HCT116 (cell line): Measurements from ENCODE around the gene NEK1. TPM values are rescaled to one million over a fixed set of nuclear protein-coding genes. Genes with fewer than 3 reads are reported as not detected.

Experiments used
- ATAC-seq: fragments of 200-7000 bp; cut with Tn5 transposase; 2 replicates; pipeline ENCODE4 v1.9.1; 2020; ENCODE audit warnings: mild to moderate bottlenecking, moderate library complexity
- BruUV-seq: library from RNA; stranded (reverse); fragments of 400-500 nt; replicated peaks from 2 replicates; lab custom pipeline; 2021; lab: Mats Ljungman, UMichigan
- CTCF ChIA-PET: fragments of 300-600 bp; sonication (Branson Sonifier 250); formaldehyde crosslinking; loops from one replicate; lab custom pipeline; 2021; ENCODE audit warnings: antibody characterized with exemption; lab: Charles Lee
- POLR2A ChIA-PET: fragments of 300-600, 350-600 bp; sonication (Branson Sonifier 250); formaldehyde crosslinking; loops from one replicate; lab custom pipeline; 2021; ENCODE audit warnings: antibody characterized with exemption; lab: Charles Lee
- RAD21 ChIA-PET, 2 experiments: fragments of 300-600 bp; sonication (Branson Sonifier 250); formaldehyde crosslinking; loops; one replicate each; lab custom pipeline; 2023; ENCODE audit warnings: low total read pairs in 2 of 2; ENCODE audit not compliant: uncharacterized antibody in 2 of 2, unreplicated experiment in 2 of 2, low non-redundant PET in 1 of 2; lab: Charles Lee
- DNase-seq: peaks from one replicate; pipeline ENCODE4 v3.0.0-alpha.2; 2010; ENCODE audit warnings: low read depth, low spot score
- H2AFZ ChIP-seq: fragments of 200-600 bp; shearing (Covaris generic), sonication (generic); 2 replicates; pipeline ENCODE4 v1.6.1; 2017; ENCODE audit warnings: low read depth, mixed run types, mixed read lengths, antibody characterized with exemption, low read length; ENCODE audit not compliant: poor library complexity, severe bottlenecking
- H3K27ac ChIP-seq: 2 replicates; pipeline ENCODE4 v1.5.1; 2012; ENCODE audit warnings: low read depth, low read length
- H3K27me3 ChIP-seq: fragments of 200-600 bp; sonication (generic); 2 replicates; pipeline ENCODE4 v1.6.1; 2016; ENCODE audit warnings: mixed run types, low read length, mixed read lengths; ENCODE audit not compliant: insufficient read depth
- H3K36me3 ChIP-seq, 2 experiments: fragments of 200-500 bp in 1 of 2; fragments of 200-600 bp in 1 of 2; sonication (Bioruptor generic) in 1 of 2; sonication (generic) in 1 of 2; 2 replicates each; pipeline versions ENCODE4 v1.5.1 to v1.6.1; 2014 to 2016; ENCODE audit warnings: low read length in 2 of 2, inconsistent platforms in 1 of 2, mixed read lengths in 1 of 2, mixed run types in 1 of 2; ENCODE audit not compliant: insufficient read depth in 2 of 2, control insufficient read depth in 1 of 2
- H3K4me1 ChIP-seq, 2 experiments: fragments of 200-600 bp in 1 of 2; sonication (generic) in 1 of 2; 2 replicates each; pipeline versions ENCODE4 v1.5.1 to v1.6.1; 2012 to 2017; ENCODE audit warnings: low read length in 2 of 2, inconsistent platforms in 1 of 2, mild to moderate bottlenecking in 1 of 2, mixed read lengths in 1 of 2, mixed run types in 1 of 2, moderate library complexity in 1 of 2; ENCODE audit not compliant: insufficient read depth in 2 of 2, control insufficient read depth in 1 of 2
- H3K4me2 ChIP-seq: fragments of 200-600 bp; sonication (generic); 2 replicates; pipeline ENCODE4 v1.6.1; 2017; ENCODE audit warnings: mixed run types, low read length, mixed read lengths
- H3K4me3 ChIP-seq, 2 experiments: fragments of 200-600 bp in 1 of 2; sonication (generic) in 1 of 2; replicated peaks in 1 of 2; 2 replicates each; pipeline ENCODE4 v1.5.1; 2011 to 2016; ENCODE audit warnings: low read length in 2 of 2, control low read depth in 1 of 2, low read depth in 1 of 2, mild to moderate bottlenecking in 1 of 2, mixed read lengths in 1 of 2, mixed run types in 1 of 2
- H3K79me2 ChIP-seq: fragments of 200-600 bp; sonication (generic); 2 replicates; pipeline ENCODE4 v1.6.1; 2017; ENCODE audit warnings: mild to moderate bottlenecking, mixed run types, low read length, moderate library complexity, mixed read lengths; ENCODE audit not compliant: insufficient read depth
- H3K9ac ChIP-seq: fragments of 200-600 bp; sonication (generic); 2 replicates; pipeline ENCODE4 v1.6.1; 2016; ENCODE audit warnings: low read length, mixed read lengths
- H3K9me2 ChIP-seq: fragments of 200-600 bp; sonication (generic), shearing (Covaris generic); 2 replicates; pipeline ENCODE4 v1.6.1; 2017; ENCODE audit warnings: mixed run types, mild to moderate bottlenecking, moderate library complexity; ENCODE audit not compliant: insufficient read depth
- H3K9me3 ChIP-seq, 2 experiments: fragments of 200-500 bp in 1 of 2; fragments of 200-600 bp in 1 of 2; sonication (Bioruptor generic) in 1 of 2; sonication (generic) in 1 of 2; 2 replicates each; pipeline ENCODE4 v1.6.1; 2014 to 2017; ENCODE audit warnings: low read length in 2 of 2, mixed read lengths in 2 of 2, inconsistent platforms in 1 of 2, low read depth in 1 of 2, mild to moderate bottlenecking in 1 of 2, mixed run types in 1 of 2, moderate library complexity in 1 of 2; ENCODE audit not compliant: control insufficient read depth in 1 of 2, insufficient read depth in 1 of 2
- H4K20me1 ChIP-seq: fragments of 200-600 bp; sonication (generic), shearing (Covaris generic); 2 replicates; pipeline ENCODE4 v1.6.1; 2017; ENCODE audit warnings: mixed run types, mild to moderate bottlenecking, moderate library complexity; ENCODE audit not compliant: insufficient read depth
- ATF3 ChIP-seq: IDR thresholded peaks from 2 replicates; pipeline ENCODE4 v1.6.1; 2012
- CBX3 ChIP-seq: IDR thresholded peaks from 2 replicates; pipeline ENCODE4 v1.6.1; 2012; ENCODE audit warnings: low read depth
- CEBPB ChIP-seq: IDR thresholded peaks from 2 replicates; pipeline ENCODE4 v1.6.1; 2012; ENCODE audit warnings: low read depth
- CTCF ChIP-seq, 3 experiments: fragments of 200-600 bp in 1 of 3; sonication (generic) in 1 of 3; IDR thresholded peaks in 2 of 3; conservative IDR thresholded peaks in 1 of 3; 2 replicates each; pipeline ENCODE4 v1.5.1; 2012 to 2017; ENCODE audit warnings: low read depth in 2 of 3, low read length in 2 of 3, antibody characterized with exemption in 1 of 3, borderline replicate concordance in 1 of 3, control low read depth in 1 of 3, mild to moderate bottlenecking in 1 of 3, mixed read lengths in 1 of 3, mixed run types in 1 of 3, moderate library complexity in 1 of 3; ENCODE audit not compliant: insufficient read depth in 1 of 3
- EGR1 ChIP-seq: IDR thresholded peaks from 2 replicates; pipeline ENCODE4 v1.6.1; 2012; ENCODE audit warnings: low read depth
- ELF1 ChIP-seq: IDR thresholded peaks from 2 replicates; pipeline ENCODE4 v1.6.1; 2012; ENCODE audit warnings: low read depth, borderline replicate concordance
- EZH2 ChIP-seq: fragments of 200-600 bp; sonication (generic); IDR thresholded peaks from 2 replicates; pipeline ENCODE4 v1.6.1; 2017; ENCODE audit warnings: antibody characterized with exemption, mixed run types
- EZH2phosphoT487 ChIP-seq: fragments of 200-600 bp; IDR thresholded peaks from 2 replicates; pipeline ENCODE4 v1.6.1; 2018; ENCODE audit warnings: antibody characterized with exemption, borderline replicate concordance
- FOSL1 ChIP-seq: IDR thresholded peaks from 2 replicates; pipeline ENCODE4 v1.6.1; 2012; ENCODE audit warnings: low read depth
- MAX ChIP-seq: IDR thresholded peaks from 2 replicates; pipeline ENCODE4 v1.6.1; 2012
- POLR2A ChIP-seq: IDR thresholded peaks from 2 replicates; pipeline ENCODE4 v1.7.0; 2011; ENCODE audit warnings: borderline replicate concordance; ENCODE audit not compliant: insufficient read depth, insufficient read length; ENCODE audit errors: extremely low read depth
- POLR2AphosphoS5 ChIP-seq: IDR thresholded peaks from 2 replicates; pipeline ENCODE4 v1.6.1; 2011; ENCODE audit warnings: mild to moderate bottlenecking, low read depth, low read length, moderate library complexity
- RAD21 ChIP-seq: IDR thresholded peaks from 2 replicates; pipeline ENCODE4 v1.6.1; 2012; ENCODE audit warnings: low read depth, mild to moderate bottlenecking
- REST ChIP-seq: IDR thresholded peaks from 2 replicates; pipeline ENCODE4 v1.6.1; 2012; ENCODE audit warnings: low read depth
- SIN3A ChIP-seq: IDR thresholded peaks from 2 replicates; pipeline ENCODE4 v1.6.1; 2012; ENCODE audit warnings: low read depth
- SP1 ChIP-seq: IDR thresholded peaks from 2 replicates; pipeline ENCODE4 v1.6.1; 2012; ENCODE audit warnings: low read depth
- SRF ChIP-seq: IDR thresholded peaks from 2 replicates; pipeline ENCODE4 v1.6.1; 2012; ENCODE audit warnings: low read depth
- TCF7L2 ChIP-seq: IDR thresholded peaks from 2 replicates; pipeline ENCODE4 v1.7.0; 2011; ENCODE audit warnings: borderline replicate concordance, inconsistent platforms; ENCODE audit not compliant: insufficient read depth, insufficient read length; ENCODE audit errors: extremely low read depth
- YY1 ChIP-seq: IDR thresholded peaks from 2 replicates; pipeline ENCODE4 v1.6.1; 2011; ENCODE audit warnings: low read length, low read depth, moderate library complexity, mild to moderate bottlenecking; ENCODE audit not compliant: insufficient replicate concordance; ENCODE audit errors: extremely low read depth
- ZFX ChIP-seq: fragments of 450-650 bp; IDR thresholded peaks from 2 replicates; pipeline ENCODE4 v1.6.1; 2017
- intact Hi-C: fragments of 100-400 bp; cut with micrococcal nuclease; formaldehyde crosslinking; loops from 2 replicates; pipeline ENCODE4 v1.10.0; 2022
- total RNA-seq: library from RNA; stranded (reverse); gene quantifications from one replicate; pipeline ENCODE4 v1.2.1, GENCODE V29; 2021; ENCODE audit not compliant: unreplicated experiment

The NEK1 gene
- total RNA-seq, 1 experiment from 2014 or later: 13.3 TPM

- Histone ChIP-seq H4K20me1 (no peaks in the 10 kb centered on the region), H3K27ac (no peak overlapping the region), H3K4me2 (no peak overlapping the region), H3K79me2 (peaks cover 17% of the 10 kb centered on the region), H3K9me2 (no peaks in the 10 kb centered on the region), H2AFZ (no peak overlapping the region), H3K9me3 (no peaks in the 10 kb centered on the region), H3K36me3 (peaks cover 0 to 4% of the 10 kb centered on the region in 2 experiments; a peak in 1 of 4 replicates), H3K9ac (no peak overlapping the region), H3K4me1 (no peaks in the 10 kb centered on the region), H3K27me3 (no peaks in the 10 kb centered on the region), H3K4me3 (no peak overlapping the region)
- BruUV-seq: no TSS peak
- POLR2A ChIA-PET: no interaction called here
- DNase-seq (no peak), ATAC-seq (no peak)
- CTCF ChIA-PET: no interaction called here
- TF ChIP-seq ZFX (no peak), RAD21 (no peak), SIN3A (no peak), SRF (no peak), YY1 (no peak), EGR1 (no peak), ATF3 (no peak), CEBPB (no peak), FOSL1 (no peak), EZH2phosphoT487 (no peak), MAX (no peak), ELF1 (no peak), SP1 (no peak), POLR2AphosphoS5 (no peak), EZH2 (no peak), TCF7L2 (no peak), CBX3 (no peak), CTCF (IDR thresholded peaks at IDR 0.05 in 2 of 3, conservative IDR thresholded peaks at IDR 0.05 in 1 of 3; ENCODE audit: borderline replicate concordance in 1 of 3, insufficient read depth in 1 of 3, low read depth in 2 of 3, low read length in 2 of 3) (no peak), REST (no peak), POLR2A (no peak)
- RAD21 ChIA-PET: no interaction called here
- intact Hi-C loops: no loop called here
Observed at GRCh38 chr4:169645627-169646026, 33.2 kb upstream of the NEK1 start.
